Neural progenitor cell (in vitro differentiated cells): ENCODE measurements around the gene PRMT7.

Experiments
- EZH2 ChIP-seq: fragments of 200-600 bp; sonication (generic); IDR thresholded peaks from 2 replicates; pipeline ENCODE4 v1.6.1; 2017; ENCODE audit warnings: antibody characterized with exemption, mild to moderate bottlenecking, moderate library complexity
- EZH2phosphoT487 ChIP-seq: fragments of 200-600 bp; sonication (generic); IDR thresholded peaks from 2 replicates; pipeline ENCODE4 v1.6.1; 2017; ENCODE audit warnings: antibody characterized with exemption
- TF ChIP-seq, protein P1 (sequence below): fragments of 200-600 bp; sonication (generic); IDR thresholded peaks from 2 replicates; pipeline ENCODE4 v1.5.1; 2017; ENCODE audit warnings: antibody characterized with exemption, mild to moderate bottlenecking

DNA sequence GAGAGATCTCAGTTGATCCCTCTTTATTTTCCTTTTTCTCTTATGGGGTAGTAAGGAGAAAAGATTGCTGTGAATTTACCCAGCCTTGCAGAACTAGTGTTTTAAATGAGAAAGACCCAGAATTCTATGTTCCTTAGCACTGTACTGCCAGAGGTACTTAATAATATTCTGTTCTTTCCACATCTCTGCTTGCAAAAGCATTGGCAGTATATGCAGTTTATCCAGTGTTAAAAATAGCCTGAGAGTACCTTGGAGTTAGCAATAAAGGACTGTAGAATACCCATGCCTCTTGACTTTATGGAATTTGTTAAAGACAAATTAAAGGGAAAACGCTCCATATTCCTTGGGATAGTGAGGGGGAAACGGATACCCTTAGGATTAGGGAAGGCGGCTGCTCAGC lies 34.6 kb upstream of the PRMT7 start:
- TF ChIP-seq, protein P1, sequence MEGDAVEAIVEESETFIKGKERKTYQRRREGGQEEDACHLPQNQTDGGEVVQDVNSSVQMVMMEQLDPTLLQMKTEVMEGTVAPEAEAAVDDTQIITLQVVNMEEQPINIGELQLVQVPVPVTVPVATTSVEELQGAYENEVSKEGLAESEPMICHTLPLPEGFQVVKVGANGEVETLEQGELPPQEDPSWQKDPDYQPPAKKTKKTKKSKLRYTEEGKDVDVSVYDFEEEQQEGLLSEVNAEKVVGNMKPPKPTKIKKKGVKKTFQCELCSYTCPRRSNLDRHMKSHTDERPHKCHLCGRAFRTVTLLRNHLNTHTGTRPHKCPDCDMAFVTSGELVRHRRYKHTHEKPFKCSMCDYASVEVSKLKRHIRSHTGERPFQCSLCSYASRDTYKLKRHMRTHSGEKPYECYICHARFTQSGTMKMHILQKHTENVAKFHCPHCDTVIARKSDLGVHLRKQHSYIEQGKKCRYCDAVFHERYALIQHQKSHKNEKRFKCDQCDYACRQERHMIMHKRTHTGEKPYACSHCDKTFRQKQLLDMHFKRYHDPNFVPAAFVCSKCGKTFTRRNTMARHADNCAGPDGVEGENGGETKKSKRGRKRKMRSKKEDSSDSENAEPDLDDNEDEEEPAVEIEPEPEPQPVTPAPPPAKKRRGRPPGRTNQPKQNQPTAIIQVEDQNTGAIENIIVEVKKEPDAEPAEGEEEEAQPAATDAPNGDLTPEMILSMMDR: no peak
- TF ChIP-seq EZH2phosphoT487 (no peak), EZH2 (no peak)
